Lower leg skin (tissue), 4 donors: ENCODE data around the gene IRF8. TPM values are rescaled to one million over a fixed set of nuclear protein-coding genes. Genes with fewer than 3 reads are reported as not detected.

Source experiments
- DNase-seq, 2 donors: peaks; one replicate each; pipeline ENCODE4 v3.0.0-alpha.2; 2019; ENCODE audit warnings: low spot score in 2 of 2
- H3K4me3 ChIP-seq: fragments of 200-600 bp; sonication (generic); 2 replicates; pipeline ENCODE4 v1.5.1; 2017; ENCODE audit warnings: mild to moderate bottlenecking, low read depth; ENCODE audit not compliant: poor library complexity, severe bottlenecking
- CTCF ChIP-seq, 3 donors: fragments of 450-650 bp; IDR thresholded peaks; one replicate each; pipeline ENCODE4 v1.5.1; 2016; ENCODE audit warnings: antibody characterized with exemption in 3 of 3, mild to moderate bottlenecking in 3 of 3, moderate library complexity in 2 of 3
- POLR2A ChIP-seq, 2 donors: fragments of 450-650 bp; IDR thresholded peaks; one replicate each; pipeline ENCODE4 v1.6.1; 2016 to 2017; ENCODE audit warnings: antibody characterized with exemption in 2 of 2, mild to moderate bottlenecking in 1 of 2, moderate library complexity in 1 of 2
- WGBS, 2 donors: methylation state at CpG; one replicate each; pipeline ENCODE4 v1.1.5; 2018; 5-methylcytosine and 5-hydroxymethylcytosine counted together
- intact Hi-C: fragments of 100-400 bp; cut with DNase I; formaldehyde crosslinking; loops from one replicate; pipeline ENCODE4 v1.15.0; 2023; ENCODE audit warnings: low total_unique reads
- total RNA-seq, 4 donors: library from RNA; depleted of rRNA; stranded (reverse); fragments of >200 nt; gene quantifications; one replicate each; pipeline ENCODE4 v1.1.0, GENCODE V29; 2016

Gene IRF8
- total RNA-seq, 4 donors from 2014 or later: 1.5 to 5.7 (median 3.7) TPM

GRCh38 chr16:85934210-85934609 lies 35.2 kb downstream of the IRF8 start:
- intact Hi-C loops: no loop called here
- H3K4me3 ChIP-seq: no peak overlapping the region
- 77 to 86% methylated on average over 9 of the region's 9 CpGs for WGBS, 2 donors
- no peak for DNase-seq
- no peak for TF ChIP-seq CTCF (IDR thresholded peaks at IDR 0.05)
- TF ChIP-seq POLR2A (IDR thresholded peaks at IDR 0.05): no peak

- intact Hi-C loops: no loop called here
- no peak overlapping the region for H3K4me3 ChIP-seq
- 59 to 62% methylated on average over 13 of the region's 13 CpGs for WGBS, 2 donors
- DNase-seq: no peak
- TF ChIP-seq POLR2A (IDR thresholded peaks at IDR 0.05) (no peak), CTCF (IDR thresholded peaks at IDR 0.05) (no peak)
Observed at GRCh38 chr16:85935391-85935973, 36.5 kb downstream of the IRF8 start.

- DNase-seq: no peak
- no peak overlapping the region for H3K4me3 ChIP-seq
- 55 to 56% methylated on average over 22 of the region's 22 CpGs for WGBS, 2 donors
- no peak for TF ChIP-seq CTCF (IDR thresholded peaks at IDR 0.05)
- TF ChIP-seq POLR2A (IDR thresholded peaks at IDR 0.05): no peak
- intact Hi-C loops: no loop called here
Observed at GRCh38 chr16:85935974-85936760, 37.2 kb downstream of the IRF8 start.

GRCh38 chr16:85936816-85937215 lies 37.9 kb downstream of the IRF8 start:
- intact Hi-C loops: no loop called here
- TF ChIP-seq POLR2A (IDR thresholded peaks at IDR 0.05) (no peak), CTCF (IDR thresholded peaks at IDR 0.05) (no peak)
- no peak overlapping the region for H3K4me3 ChIP-seq
- 65 to 73% methylated on average over 12 of the region's 12 CpGs for WGBS, 2 donors
- DNase-seq: no peak

GRCh38 chr16:85940214-85940613 lies 41.3 kb downstream of the IRF8 start:
- no peak for TF ChIP-seq POLR2A (IDR thresholded peaks at IDR 0.05)
- TF ChIP-seq CTCF (IDR thresholded peaks at IDR 0.05): no peak
- no peak overlapping the region for H3K4me3 ChIP-seq
- no peak for DNase-seq
- intact Hi-C loops: no loop called here
- 78 to 85% methylated on average over 5 of the region's 5 CpGs for WGBS, 2 donors
